ENCODE data around the gene IFRD1. TPM values are rescaled to one million over a fixed set of nuclear protein-coding genes. Genes with fewer than 3 reads are reported as not detected.

Gene IFRD1, protein sequence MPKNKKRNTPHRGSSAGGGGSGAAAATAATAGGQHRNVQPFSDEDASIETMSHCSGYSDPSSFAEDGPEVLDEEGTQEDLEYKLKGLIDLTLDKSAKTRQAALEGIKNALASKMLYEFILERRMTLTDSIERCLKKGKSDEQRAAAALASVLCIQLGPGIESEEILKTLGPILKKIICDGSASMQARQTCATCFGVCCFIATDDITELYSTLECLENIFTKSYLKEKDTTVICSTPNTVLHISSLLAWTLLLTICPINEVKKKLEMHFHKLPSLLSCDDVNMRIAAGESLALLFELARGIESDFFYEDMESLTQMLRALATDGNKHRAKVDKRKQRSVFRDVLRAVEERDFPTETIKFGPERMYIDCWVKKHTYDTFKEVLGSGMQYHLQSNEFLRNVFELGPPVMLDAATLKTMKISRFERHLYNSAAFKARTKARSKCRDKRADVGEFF
- 30.1 and 36.0 TPM in 2 replicates for total RNA-seq

DNA sequence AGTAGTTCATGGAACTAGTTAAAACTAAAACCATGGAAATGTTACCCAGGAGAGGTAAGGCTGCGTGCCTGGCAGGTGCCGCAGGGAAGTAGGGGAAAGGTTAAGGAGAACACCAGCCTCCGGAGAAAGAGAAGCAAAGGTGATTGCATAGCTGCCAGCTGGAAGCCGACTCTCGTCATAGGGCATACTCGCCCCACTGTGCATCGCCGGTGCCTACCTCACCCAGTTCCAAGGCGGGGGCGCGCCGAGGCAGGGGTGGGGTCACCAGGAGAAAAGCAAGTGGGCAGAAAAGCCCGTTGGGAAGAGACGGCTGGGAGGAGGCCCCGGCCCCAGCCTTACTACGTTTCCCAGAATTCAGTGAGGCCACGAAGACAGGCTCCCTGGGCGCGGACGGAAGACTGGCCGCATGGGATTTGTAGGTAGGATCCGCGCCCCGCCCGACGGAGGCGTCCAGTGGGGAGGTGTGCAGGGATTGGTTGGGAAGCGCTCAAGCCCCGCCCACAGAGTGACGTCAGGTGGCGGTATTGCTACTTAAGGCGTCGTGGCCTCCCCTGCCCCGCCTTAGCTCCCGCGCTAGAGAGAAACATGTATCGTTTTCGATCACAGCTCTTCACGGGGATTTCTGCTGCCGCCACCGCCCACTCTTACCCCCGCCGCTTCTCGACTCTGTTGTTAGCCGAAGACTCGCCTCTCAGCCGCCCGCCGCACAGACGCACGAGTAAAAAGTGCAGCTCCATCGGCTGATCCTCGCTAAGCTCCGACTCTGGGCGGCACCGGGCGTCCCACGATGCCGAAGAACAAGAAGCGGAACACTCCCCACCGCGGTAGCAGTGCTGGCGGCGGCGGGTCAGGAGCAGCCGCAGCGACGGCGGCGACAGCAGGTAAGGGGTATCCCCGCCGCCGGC is at the start of gene IFRD1:
Gene IFRD1, plus strand, starts transcription at position 559 of the 905 bp plus-strand sequence. Its CDS starts 229 bp downstream, at position 788.
- intact Hi-C loops (cut with micrococcal nuclease) = loop anchor here (1.0 to 10.0 kb wide), 8 partner anchors 57 to 1425 kb away; partner anchors contain the start of genes DOCK4, IMMP2L, SMIM30 and TMEM168

DNA sequence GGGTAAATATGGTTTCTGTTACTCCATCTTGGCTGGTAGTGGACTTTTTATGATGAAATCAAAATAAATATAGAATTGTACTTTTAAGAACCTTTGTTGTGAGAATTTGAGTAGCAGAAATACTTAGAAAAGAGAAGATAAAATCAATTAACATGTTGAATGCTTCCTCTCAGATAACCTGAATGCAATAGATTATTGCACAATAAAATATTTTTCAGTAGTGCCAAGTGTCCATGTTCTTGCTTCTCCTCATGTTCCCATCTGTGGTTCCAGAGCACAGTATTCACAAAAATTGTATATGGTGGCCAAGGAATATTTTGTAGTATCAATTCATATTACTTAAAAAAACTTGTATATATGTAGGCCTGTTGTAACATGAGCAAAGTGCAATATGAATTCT is 45.9 kb upstream of the IFRD1 start:
- intact Hi-C loops (cut with micrococcal nuclease) = no loop called here

DNA sequence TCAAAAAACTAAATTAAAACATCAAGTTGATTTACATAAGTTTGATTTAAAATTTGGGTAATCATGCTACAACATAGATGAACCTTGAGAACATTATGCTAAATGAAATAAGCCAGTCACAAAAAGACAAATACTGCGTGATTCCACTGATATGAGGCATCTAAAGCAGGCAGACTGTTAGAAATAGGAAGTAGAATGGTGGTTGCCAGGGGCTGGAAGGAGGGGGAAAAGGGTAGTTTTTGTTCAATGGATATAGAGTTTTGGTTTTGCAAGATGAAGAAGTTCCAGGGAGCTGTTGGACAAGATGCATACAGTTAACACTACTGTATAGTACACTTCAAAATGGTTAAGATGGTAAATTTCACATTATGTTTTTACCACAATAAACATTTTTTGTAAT is 45.0 kb upstream of the IFRD1 start:
- intact Hi-C loops (cut with micrococcal nuclease) = no loop called here

DNA sequence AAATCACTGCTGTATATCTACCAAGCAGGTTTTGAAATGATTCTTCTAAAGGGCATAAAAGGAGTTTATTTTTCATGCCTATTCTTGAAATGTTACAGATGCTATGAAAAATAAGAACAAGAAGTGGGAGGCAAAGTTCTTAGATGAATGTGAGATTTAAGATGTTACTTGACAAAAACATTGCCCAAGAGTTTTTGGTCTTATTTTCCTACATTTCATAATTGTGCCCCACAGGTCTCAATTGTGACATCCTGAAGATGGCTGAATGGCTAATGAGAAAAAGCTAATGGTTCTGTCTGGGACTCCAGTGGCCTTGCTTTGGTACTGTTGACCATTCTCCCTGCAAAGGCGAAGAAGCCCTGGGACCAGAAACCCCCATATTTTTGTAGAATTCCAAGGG is 43.0 kb upstream of the IFRD1 start:
- intact Hi-C loops (cut with micrococcal nuclease) = no loop called here

DNA sequence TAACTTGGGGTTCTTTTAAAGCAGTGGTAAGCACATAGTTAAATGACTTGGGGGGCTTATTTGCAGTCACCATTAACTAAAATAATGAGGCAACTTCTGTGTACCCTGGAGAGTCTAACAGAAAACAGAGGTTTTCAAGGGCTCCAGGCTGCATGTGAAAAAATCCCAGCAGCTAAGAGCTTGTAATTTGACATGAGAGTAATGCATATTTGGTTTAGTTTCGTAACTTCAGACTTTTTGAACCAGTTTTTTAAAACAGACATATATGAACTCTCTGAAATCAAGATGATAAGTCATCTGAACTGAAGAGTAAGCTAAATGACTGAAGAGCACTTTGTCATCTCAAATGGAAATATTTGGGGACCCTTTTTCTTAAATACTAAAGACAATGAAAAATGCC is 40.2 kb upstream of the IFRD1 start:
- intact Hi-C loops (cut with micrococcal nuclease) = no loop called here

DNA sequence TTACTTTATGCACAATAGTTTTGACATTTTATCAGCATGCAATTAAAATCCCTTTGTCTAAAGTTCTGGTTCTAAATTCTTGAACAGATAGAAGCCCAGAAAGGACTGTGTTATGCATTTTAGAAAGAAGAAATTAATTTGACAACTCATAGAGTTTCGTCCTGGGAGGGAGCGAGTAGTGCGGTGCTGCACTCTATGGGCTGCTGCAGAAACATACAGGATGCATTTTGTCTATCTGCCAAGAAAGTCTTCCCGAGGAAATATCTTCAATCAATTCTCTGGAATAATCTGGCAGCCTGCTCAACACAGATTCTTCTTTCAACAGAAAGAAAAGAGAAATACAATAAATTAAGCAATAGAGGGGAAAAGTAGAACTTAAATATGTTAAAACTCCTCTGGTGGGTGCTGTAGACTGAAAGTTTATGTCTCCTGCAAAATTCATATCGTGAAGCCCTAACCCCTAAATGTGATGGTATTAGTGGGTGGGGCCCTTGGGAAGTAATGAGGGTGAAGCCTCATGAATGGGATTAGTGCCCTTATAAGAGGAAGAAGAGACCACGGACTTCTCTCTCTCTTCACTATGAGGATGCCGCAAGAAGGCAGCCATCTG is 39.0 kb upstream of the IFRD1 start:
- intact Hi-C loops (cut with micrococcal nuclease) = no loop called here

DNA sequence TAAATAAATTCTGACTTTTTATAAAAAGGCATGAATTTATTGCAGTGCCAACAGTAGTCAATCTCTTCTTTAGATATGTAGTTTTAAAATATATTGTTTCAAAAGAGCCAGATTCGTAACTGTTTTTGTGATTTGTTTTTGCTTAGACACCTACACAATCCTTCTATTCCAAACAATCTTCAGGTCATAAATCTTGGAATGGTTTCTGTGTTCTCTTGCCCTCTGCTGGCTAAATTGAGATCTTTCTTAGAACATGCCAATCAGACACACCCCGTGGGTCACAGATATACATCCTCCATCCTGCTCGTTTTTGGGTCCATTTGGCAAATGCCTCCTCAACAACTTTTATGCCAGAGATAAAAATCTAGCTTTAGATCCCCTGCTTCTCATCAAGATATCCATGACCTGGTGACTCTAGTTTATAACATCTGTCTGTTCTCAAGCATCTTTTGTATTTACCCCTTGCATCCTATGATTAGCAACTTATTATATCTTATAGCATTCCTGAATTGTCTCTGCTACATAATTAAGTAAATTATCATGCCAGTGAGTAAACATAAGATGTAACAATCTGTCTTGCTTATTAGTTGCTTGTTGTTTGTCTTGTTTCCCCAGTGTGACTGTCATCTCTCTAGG is 35.3 kb upstream of the IFRD1 start:
- intact Hi-C loops (cut with micrococcal nuclease) = loop anchor here (5.0 kb wide), 1 partner anchor 663 kb away; no protein-coding TSS in a partner anchor

DNA sequence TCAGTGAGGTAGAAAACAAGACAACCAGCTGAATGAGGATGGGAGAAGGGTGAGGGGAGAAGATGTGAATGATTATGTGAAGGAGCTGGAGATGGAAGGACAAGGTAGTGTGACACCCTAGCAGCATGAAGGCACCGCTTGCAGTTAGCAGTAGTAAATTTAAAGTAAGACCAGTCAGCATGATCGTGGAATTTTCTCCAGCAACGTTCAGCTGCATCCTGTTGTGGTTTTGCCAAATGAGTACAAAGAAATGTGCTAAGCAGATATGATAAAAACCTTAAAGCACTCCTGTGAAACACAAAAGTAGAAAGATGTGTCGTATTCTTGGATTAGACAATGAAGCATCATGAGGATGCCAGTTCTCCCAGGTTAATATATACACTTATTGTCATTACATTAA is 34.1 kb upstream of the IFRD1 start:
- intact Hi-C loops (cut with micrococcal nuclease) = loop anchor here (5.0 kb wide), 1 partner anchor 664 kb away; no protein-coding TSS in a partner anchor

DNA sequence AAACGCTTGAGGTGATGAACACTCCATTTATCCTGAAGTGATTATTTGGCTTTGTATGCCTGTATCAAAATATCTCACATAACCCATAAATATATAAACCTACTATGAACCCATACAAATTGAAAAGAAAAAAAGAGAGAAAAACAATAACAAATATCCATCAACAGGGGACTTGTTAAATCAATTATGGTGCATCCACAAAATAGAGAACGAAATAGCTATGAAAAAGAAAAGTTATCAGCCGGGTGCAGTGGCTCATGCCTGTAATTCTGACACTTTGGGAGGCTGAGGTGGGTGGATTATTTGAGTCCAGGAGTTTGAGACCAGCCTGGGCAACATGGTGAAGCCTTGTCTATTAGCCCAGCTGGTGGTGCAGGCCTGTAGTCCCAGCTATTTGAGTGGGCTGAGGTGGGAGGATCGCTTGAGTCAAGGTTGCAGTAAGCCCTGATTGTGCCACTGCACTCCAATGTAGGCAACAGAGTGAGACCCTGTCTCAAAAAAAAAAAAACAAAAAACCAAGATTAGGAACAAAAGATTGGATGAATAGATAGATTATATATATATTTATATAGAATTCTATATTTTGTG is 30.6 kb upstream of the IFRD1 start:
- intact Hi-C loops (cut with micrococcal nuclease) = loop anchor here (5.0 kb wide), 1 partner anchor 667 kb away; no protein-coding TSS in a partner anchor

DNA sequence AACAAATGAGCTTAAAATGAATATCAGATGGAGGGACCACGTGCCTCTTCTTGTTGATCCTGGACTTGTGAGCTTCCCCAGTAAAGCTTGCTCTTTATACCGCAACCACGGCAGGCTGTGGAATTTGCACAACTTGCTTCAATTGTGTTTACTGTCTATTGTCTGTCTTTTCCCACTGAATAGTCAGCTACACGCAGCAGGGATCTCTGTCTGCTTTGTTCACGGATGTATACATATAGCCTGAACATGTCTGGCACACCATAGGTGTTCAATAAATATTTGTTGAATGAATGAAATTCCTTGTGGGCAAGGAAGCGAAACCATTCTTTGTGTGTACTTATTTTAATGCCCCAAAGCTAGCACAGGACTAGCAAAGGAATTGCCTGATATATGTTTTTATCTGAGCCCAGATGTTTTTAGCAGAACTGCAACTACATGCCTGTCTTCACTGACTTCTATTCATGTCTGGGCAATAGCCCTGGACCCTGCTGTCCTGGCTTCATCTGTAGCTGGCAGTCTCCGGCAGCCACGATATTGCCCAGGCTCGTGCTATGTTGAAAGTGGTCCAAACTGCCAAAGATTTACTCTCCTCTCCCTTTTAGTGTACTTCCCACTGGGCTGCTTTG is 29.9 kb upstream of the IFRD1 start:
- intact Hi-C loops (cut with micrococcal nuclease) = no loop called here

DNA sequence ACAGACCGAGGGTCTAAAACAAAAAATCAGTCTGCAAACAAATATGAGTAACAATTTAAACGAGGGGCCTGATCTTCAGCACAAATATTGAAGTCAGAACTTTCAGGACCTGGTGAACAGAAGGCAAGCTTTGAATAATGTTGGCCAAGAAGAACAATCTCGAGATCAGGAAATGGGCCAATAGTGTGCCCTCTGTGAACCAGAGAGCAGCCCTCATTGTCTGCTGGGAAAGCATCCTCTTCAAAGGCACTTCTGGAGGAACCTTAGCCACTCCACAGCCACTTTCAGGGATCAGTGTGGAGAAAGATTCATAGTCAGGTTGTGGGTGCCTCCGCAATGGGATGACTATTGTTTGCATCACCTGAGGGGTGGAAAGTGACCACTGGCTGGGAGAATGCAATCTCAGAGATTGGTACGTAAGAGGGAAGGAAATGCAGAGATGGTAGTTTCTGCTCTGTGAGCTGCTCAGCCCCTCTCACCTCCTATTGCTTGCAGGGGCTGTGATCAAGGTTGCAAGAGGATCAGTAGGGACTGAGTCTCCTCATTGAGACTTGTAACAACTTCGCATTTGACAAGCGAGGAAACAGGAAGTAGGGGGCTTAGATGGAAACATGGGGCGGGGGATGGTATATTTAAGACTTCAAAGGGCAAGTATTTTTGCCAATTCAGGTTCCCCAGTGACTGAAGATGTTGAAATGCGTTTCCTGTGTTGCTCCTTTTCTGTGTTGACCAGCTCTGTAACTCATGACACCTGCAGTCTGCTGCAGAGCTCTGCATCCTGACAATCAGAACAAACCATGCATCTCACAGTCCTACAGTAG is 28.4 kb upstream of the IFRD1 start:
- intact Hi-C loops (cut with micrococcal nuclease) = no loop called here

DNA sequence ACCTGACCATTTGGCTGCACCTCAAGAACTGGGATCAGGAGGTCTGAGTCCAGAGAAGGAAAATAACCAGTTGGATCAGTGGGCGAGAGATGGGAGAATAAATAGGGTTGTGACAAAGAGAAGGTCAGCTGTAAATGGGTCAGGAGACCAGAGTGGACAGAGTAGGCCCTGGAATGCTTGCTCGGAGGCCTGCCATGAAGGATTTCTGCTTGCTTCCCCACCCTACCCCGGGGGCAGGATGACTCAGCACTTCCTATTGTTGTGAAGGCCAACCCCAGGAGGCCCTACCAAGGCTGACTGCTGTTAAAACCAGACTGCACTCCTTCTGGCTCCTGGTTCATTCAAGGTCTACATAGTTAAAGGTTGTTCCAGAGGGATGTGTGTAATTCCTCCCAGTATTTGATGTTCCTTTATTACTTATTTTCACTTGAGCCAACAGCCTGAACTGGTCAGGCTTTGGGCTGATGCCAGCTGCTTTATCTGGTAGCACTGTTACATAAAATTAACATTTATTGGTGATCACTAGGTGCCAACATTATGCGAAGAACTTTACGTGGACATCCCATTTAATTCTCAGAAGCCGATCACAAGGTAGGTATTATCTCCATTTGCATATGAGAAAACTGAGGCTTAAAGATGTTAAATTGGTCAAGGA is 27.3 kb upstream of the IFRD1 start:
- intact Hi-C loops (cut with micrococcal nuclease) = no loop called here

DNA sequence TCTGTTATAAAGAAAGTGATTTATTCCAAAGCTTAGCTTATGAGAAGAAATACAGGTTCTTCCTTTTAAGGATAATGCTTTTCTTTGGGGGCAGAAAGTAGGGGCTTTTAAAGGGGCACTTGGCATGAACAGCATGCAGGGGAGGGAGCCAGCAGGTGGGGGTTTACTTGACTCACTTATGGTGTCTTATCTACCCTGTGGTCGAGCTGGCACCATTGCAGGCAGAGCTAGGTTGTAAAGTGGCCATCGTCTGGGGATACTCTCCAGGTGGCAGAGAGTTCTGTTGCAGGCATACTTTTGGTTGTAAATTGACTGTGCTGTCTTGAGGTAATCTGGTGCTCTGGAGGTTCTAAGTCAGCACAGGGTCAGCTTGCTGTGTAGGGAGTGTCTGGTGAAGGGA is 26.3 kb upstream of the IFRD1 start:
- intact Hi-C loops (cut with micrococcal nuclease) = no loop called here

DNA sequence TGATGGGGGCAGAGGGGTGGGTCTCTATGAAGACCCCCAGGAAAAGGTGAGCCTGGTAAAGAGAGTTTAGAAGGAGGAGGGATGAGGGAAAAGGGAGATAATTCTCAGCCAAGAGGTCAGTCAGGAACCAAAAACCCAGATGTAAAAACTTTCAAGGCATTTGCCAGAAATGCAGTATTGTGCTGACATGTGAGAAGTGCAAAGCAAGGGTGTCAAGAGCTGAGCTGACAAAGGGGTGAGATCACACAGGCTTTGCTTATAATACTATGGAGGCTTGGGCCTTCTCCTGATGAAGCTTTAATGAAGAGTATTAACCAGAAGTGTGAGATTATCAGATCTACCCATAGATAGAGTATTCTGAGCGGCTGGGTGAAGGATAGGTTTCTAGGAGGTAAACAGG is 22.3 kb upstream of the IFRD1 start:
- intact Hi-C loops (cut with micrococcal nuclease) = no loop called here

DNA sequence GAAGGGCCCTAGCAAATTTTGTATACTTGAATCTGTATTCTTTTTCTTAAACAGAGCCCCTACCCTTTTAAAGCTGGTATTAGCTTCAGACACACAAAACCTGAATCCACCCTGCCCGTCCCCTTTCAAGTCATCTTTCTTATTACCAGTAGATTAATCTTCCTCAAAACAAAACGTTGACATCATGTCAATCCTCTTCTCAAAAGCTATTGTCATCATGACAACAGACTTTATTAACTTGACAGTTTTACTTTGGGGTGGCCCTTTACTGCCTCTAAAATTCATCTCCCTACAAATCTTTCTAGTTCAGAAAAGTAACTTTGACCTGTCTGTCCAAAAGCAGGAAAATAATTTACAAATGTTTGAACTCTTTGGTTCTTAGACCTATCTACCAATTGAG is 21.5 kb upstream of the IFRD1 start:
- intact Hi-C loops (cut with micrococcal nuclease) = no loop called here

DNA sequence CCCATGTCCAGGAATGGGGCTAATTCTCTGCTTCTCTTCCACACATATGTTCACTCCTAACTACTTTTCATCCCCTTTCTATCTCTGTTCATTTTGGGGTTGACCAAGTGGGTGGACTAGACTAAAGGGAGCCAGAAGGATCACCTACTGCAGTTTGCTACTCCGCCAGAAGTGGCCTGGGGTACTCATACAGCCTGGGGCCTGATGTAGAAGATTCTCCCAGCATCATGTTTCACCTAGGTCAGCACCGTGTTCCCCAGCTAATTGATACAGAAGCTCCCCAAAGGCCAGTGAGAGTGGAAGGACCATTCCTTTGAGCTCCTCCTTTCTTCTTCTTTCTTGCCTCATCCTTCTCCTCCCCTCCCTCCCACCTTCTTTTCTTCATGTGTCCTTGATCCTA is 19.6 kb upstream of the IFRD1 start:
- intact Hi-C loops (cut with micrococcal nuclease) = loop anchor here (5.0 kb wide), 1 partner anchor 38 kb away; no protein-coding TSS in a partner anchor

DNA sequence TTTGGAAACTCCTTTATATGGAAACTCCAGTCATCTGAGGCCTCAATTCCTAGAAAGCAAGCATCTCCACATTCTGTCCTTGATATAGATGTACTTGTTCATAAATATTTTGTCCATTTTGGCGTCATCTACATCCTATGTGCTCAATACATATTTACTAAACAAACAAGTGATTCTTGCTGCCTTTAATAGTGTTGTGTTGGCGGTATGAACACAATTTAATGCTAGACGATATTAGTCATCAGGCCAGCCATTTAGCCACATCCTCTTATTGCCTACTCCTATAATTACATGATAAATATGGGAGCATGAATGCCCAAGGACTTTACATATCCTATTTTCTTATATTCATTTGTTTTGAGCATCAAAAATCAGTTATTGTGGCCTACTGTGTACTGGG is 18.5 kb upstream of the IFRD1 start:
- intact Hi-C loops (cut with micrococcal nuclease) = loop anchor here (5.0 kb wide), 1 partner anchor 40 kb away; no protein-coding TSS in a partner anchor

DNA sequence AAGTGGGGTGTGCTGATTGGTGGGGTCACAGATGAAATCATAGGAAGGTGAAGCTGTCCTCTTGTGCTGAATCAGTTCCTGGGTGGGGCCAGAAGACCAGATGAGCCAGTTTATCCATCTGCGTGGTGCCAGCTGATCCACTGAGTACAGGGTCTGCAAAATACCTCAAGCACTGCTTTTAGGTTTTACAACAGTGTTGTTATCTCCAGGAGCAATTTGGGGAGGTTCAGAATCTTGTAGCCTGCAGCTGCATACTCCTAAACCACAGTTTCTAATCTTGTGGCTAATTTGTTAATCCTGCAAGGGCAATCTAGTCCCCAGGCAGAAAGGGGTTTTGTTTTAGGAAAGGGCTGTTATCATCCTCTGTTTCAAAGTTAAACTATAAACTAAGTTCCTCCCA is 17.0 kb upstream of the IFRD1 start:
- intact Hi-C loops (cut with micrococcal nuclease) = loop anchor here (5.0 kb wide), 1 partner anchor 41 kb away; no protein-coding TSS in a partner anchor

DNA sequence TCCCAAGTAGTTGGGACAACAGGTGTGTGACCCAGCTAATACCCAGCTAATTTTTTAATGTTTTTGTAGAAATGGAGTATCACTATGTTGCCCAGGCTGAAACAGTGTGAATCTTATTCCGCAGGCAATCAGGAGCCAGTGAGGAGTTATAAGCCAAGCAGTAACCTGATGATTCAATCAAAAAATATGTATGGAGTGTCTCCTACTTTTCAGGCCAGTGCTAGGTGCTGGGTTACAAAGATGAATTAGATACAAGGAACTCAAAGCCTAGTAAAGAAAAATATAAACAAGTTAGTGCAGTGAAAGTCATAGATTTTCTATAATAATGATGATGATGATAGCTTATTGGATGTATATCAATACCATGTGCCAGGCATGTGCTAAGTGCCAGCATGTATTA is 13.2 kb upstream of the IFRD1 start:
- intact Hi-C loops (cut with micrococcal nuclease) = no loop called here

Data from T-helper 2 cell treated with Interferon-gamma antibody and Interleukin-4, amounts not matched to agents 100 ng/mL and 5 ng/mL, for 36 hours (primary cell).